Spleen (tissue), 7 donors: ENCODE measurements around the gene EGFR.

ENCODE experiments used
- CTCF ChIP-seq, 11 experiments: fragments of 200-600 bp in 7 of 11; fragments of 450-650 bp in 4 of 11; sonication (generic) in 4 of 11; IDR thresholded peaks in 8 of 11; conservative IDR thresholded peaks in 3 of 11; 1 replicate in 7 of 11; 2 replicates in 4 of 11; pipeline versions ENCODE4 v1.4.0 to v1.8.0; 2016 to 2021; ENCODE audit warnings: antibody characterized with exemption in 11 of 11, inconsistent platforms in 4 of 11, mild to moderate bottlenecking in 1 of 11
- POLR2A ChIP-seq, 3 donors: fragments of 450-650 bp; IDR thresholded peaks; one replicate each; pipeline ENCODE4 v1.5.1; 2017; ENCODE audit warnings: antibody characterized with exemption in 3 of 3, mild to moderate bottlenecking in 1 of 3
- POLR2AphosphoS5 ChIP-seq, 3 donors: sonication (generic); formaldehyde crosslinking; IDR thresholded peaks; one replicate each; pipeline ENCODE4 v1.5.1; 2017; ENCODE audit warnings: antibody characterized with exemption in 3 of 3
- donor health status: DM: no; HTN: no; CAD: no; lungs with moderate emphysema.
- donor health status: DM: no; HTN: no; CAD: no.
- donor health status: DM: no; HTN: no; CAD: no.

- TF ChIP-seq POLR2A (IDR thresholded peaks at IDR 0.05) (no peak), CTCF (IDR thresholded peaks at IDR 0.05 in 8 of 11, conservative IDR thresholded peaks at IDR 0.05 in 3 of 11) (no peak), POLR2AphosphoS5 (IDR thresholded peaks at IDR 0.05) (no peak)
Observed at GRCh38 chr7:55147101-55147500, 128.3 kb downstream of the EGFR start.
